GM21390 (cell line): ENCODE measurements around the gene NOP53.
"Not testable (repeated sequence)": the region's sequence is repeated elsewhere in the genome, so short reads cannot be mapped to it uniquely, and the experiment has no call there.

Experiments used
- ATAC-seq: cut with Tn5 transposase; IDR thresholded peaks from one replicate; pipeline ENCODE4 v1.9.1; 2021; ENCODE audit not compliant: unreplicated experiment

Gene NOP53

GRCh38 chr19:47752440-47753211 is 7.3 kb downstream of the NOP53 start:
- no peak for ATAC-seq

GRCh38 chr19:47754206-47755064 is 9.1 kb downstream of the NOP53 start:
- no peak for ATAC-seq

- ATAC-seq, result no peak
These were observed 9.9 kb downstream of the NOP53 start for GRCh38 chr19:47755065-47755761.

- ATAC-seq, result no peak
These were observed 10.6 kb downstream of the NOP53 start for GRCh38 chr19:47755762-47756626.

- ATAC-seq, result no peak
These were observed 11.2 kb downstream of the NOP53 start for GRCh38 chr19:47756627-47756929.

GRCh38 chr19:47756953-47757608 is 11.7 kb downstream of the NOP53 start:
- ATAC-seq, result no peak

GRCh38 chr19:47757617-47758442 is 12.5 kb downstream of the NOP53 start:
- ATAC-seq, result no peak

GRCh38 chr19:47758443-47758804 is 13.1 kb downstream of the NOP53 start:
- no peak for ATAC-seq

- ATAC-seq, result no peak
These were observed 15.3 kb downstream of the NOP53 start for GRCh38 chr19:47760632-47760999.

- no peak for ATAC-seq
These were observed 16.2 kb downstream of the NOP53 start for GRCh38 chr19:47761566-47761965.

GRCh38 chr19:47762151-47762550 is 16.8 kb downstream of the NOP53 start:
- no peak for ATAC-seq

GRCh38 chr19:47762615-47763308 is 17.4 kb downstream of the NOP53 start:
- ATAC-seq, result no peak

- ATAC-seq, result not testable (repeated sequence)
These were observed 19.4 kb downstream of the NOP53 start for GRCh38 chr19:47764705-47765104.

GRCh38 chr19:47765523-47766358 is 20.4 kb downstream of the NOP53 start:
- ATAC-seq, result no peak

- ATAC-seq, result no peak
These were observed 20.9 kb downstream of the NOP53 start for GRCh38 chr19:47766359-47766620.

GRCh38 chr19:47766670-47767069 is 21.3 kb downstream of the NOP53 start:
- ATAC-seq, result no peak

GRCh38 chr19:47767349-47767748 is 22.0 kb downstream of the NOP53 start:
- no peak for ATAC-seq

- ATAC-seq, result no peak
These were observed 23.3 kb downstream of the NOP53 start for GRCh38 chr19:47768604-47769003.
